GM23248 (cell line): ENCODE results near the gene POP7. TPM values are rescaled to one million over a fixed set of nuclear protein-coding genes. Genes with fewer than 3 reads are reported as not detected.
A peak's percentile ranks its signal among the peaks of the same experiment; 100 is the strongest.

Experiments
- DNase-seq: peaks from one replicate; pipeline ENCODE4 v3.0.0-alpha.2; 2015
- H2AFZ ChIP-seq: fragments of 200-600 bp; sonication (generic); 2 replicates; pipeline ENCODE4 v1.6.1; 2016; ENCODE audit warnings: antibody characterized with exemption
- H3F3A ChIP-seq: fragments of 200-600 bp; sonication (generic); 2 replicates; pipeline ENCODE4 v1.6.1; 2016; ENCODE audit warnings: mild to moderate bottlenecking, antibody characterized with exemption, mixed run types; ENCODE audit not compliant: insufficient read depth
- H3K27ac ChIP-seq: fragments of 200-600 bp; sonication (generic); 2 replicates; pipeline ENCODE4 v1.5.1; 2016; ENCODE audit warnings: mild to moderate bottlenecking
- H3K27me3 ChIP-seq: fragments of 200-600 bp; sonication (generic); replicated peaks from 2 replicates; pipeline ENCODE4 v1.6.1; 2016; ENCODE audit warnings: mild to moderate bottlenecking; ENCODE audit not compliant: insufficient read depth
- H3K36me3 ChIP-seq: fragments of 200-600 bp; sonication (generic); 2 replicates; pipeline ENCODE4 v1.6.1; 2016; ENCODE audit warnings: low read depth, mild to moderate bottlenecking
- H3K4me1 ChIP-seq: fragments of 200-600 bp; sonication (generic); 2 replicates; pipeline ENCODE4 v1.6.1; 2016; ENCODE audit warnings: mild to moderate bottlenecking; ENCODE audit not compliant: insufficient read depth
- H3K4me2 ChIP-seq: fragments of 200-600 bp; sonication (generic); one replicate; pipeline ENCODE4 v1.6.1; 2016; ENCODE audit warnings: mild to moderate bottlenecking; ENCODE audit not compliant: unreplicated experiment
- H3K4me3 ChIP-seq: fragments of 200-600 bp; sonication (generic); 2 replicates; pipeline ENCODE4 v1.5.1; 2016; ENCODE audit warnings: mild to moderate bottlenecking
- H3K79me2 ChIP-seq: fragments of 200-600 bp; sonication (generic); 2 replicates; pipeline ENCODE4 v1.6.1; 2016; ENCODE audit warnings: mild to moderate bottlenecking; ENCODE audit not compliant: insufficient read depth
- H3K9ac ChIP-seq: fragments of 200-600 bp; sonication (generic); 2 replicates; pipeline ENCODE4 v1.6.1; 2016; ENCODE audit warnings: mild to moderate bottlenecking
- H3K9me2 ChIP-seq: fragments of 200-600 bp; sonication (generic); 2 replicates; pipeline ENCODE4 v1.6.1; 2016; ENCODE audit warnings: mixed run types, mild to moderate bottlenecking, moderate library complexity; ENCODE audit not compliant: insufficient read depth
- H3K9me3 ChIP-seq: fragments of 200-600 bp; sonication (generic); one replicate; pipeline ENCODE4 v1.6.1; 2017; ENCODE audit warnings: low read depth
- H4K20me1 ChIP-seq: fragments of 200-600 bp; sonication (generic); 2 replicates; pipeline ENCODE4 v1.6.0; 2016; ENCODE audit not compliant: insufficient read depth
- EZH2 ChIP-seq: fragments of 200-600 bp; sonication (generic); IDR thresholded peaks from 2 replicates; pipeline ENCODE4 v1.6.1; 2018; ENCODE audit warnings: antibody characterized with exemption, mild to moderate bottlenecking; ENCODE audit not compliant: insufficient read depth, poor library complexity, severe bottlenecking
- EZH2phosphoT487 ChIP-seq: fragments of 200-600 bp; sonication (generic); IDR thresholded peaks from 2 replicates; pipeline ENCODE4 v1.6.1; 2018; ENCODE audit warnings: antibody characterized with exemption, moderate library complexity, mild to moderate bottlenecking, low read depth; ENCODE audit not compliant: insufficient read depth
- WGBS, 2 experiments: methylation state at CpG; one replicate each; pipeline ENCODE4 v1.1.6; 2015 to 2017; ENCODE audit warnings: low lambda C conversion rate in 2 of 2, low coverage in 1 of 2; ENCODE audit errors: missing lambda C conversion rate in 2 of 2; 5-methylcytosine and 5-hydroxymethylcytosine counted together
- in situ Hi-C: fragments of 300-500 bp; cut with MboI; formaldehyde crosslinking; loops from 2 replicates; pipeline ENCODE4 v1.15.0; 2020
- polyA plus RNA-seq: library from polyadenylated mRNA; unstranded; fragments of >200 nt; fragmentation: Nextera tagmentation; extraction: Ambion mirVana; gene quantifications from 2 replicates; pipeline ENCODE4 v1.2.1, GENCODE V29; 2016
- total RNA-seq: library from RNA; depleted of rRNA; stranded (reverse); fragments of >200 nt; shearing (Covaris generic); gene quantifications from 2 replicates; pipeline ENCODE4 v1.2.3, GENCODE V29; 2014

The POP7 gene
- total and polyA plus RNA-seq, 2 experiments from 2014 or later: 31.3 to 63.4 TPM

DNA sequence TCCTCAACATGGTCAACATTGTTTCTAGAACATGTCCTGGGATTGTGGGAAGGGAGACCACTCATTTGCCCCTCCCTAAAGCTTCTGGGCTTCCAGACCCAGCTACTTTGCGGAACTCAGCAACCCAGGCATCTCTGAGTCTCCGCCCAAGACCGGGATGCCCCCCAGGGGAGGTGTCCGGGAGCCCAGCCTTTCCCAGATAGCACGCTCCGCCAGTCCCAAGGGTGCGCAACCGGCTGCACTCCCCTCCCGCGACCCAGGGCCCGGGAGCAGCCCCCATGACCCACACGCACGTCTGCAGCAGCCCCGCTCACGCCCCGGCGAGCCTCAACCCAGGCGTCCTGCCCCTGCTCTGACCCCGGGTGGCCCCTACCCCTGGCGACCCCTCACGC is 14.4 kb downstream of the POP7 start, which contains the start of gene EPO:
Gene EPO, plus strand, starts transcription at position 190 of the 392 bp plus-strand sequence. CDS start 513 bp downstream, outside the sequence.
- WGBS, 2 experiments: 2 to 3% methylated on average over 10 to 21 of the region's 21 CpGs

DNA sequence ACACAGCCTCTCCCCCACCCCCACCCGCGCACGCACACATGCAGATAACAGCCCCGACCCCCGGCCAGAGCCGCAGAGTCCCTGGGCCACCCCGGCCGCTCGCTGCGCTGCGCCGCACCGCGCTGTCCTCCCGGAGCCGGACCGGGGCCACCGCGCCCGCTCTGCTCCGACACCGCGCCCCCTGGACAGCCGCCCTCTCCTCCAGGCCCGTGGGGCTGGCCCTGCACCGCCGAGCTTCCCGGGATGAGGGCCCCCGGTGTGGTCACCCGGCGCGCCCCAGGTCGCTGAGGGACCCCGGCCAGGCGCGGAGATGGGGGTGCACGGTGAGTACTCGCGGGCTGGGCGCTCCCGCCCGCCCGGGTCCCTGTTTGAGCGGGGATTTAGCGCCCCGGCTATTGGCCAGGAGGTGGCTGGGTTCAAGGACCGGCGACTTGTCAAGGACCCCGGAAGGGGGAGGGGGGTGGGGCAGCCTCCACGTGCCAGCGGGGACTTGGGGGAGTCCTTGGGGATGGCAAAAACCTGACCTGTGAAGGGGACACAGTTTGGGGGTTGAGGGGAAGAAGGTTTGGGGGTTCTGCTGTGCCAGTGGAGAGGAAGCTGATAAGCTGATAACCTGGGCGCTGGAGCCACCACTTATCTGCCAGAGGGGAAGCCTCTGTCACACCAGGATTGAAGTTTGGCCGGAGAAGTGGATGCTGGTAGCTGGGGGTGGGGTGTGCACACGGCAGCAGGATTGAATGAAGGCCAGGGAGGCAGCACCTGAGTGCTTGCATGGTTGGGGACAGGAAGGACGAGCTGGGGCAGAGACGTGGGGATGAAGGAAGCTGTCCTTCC is 15.0 kb downstream of the POP7 start:
- no peaks in the 10 kb centered on the region for H3K9me3 ChIP-seq
- no peaks in the 10 kb centered on the region for H3K9me2 ChIP-seq
- H3F3A ChIP-seq: peaks cover 12% of the 10 kb centered on the region
- no peak overlapping the region for H3K4me3 ChIP-seq
- DNase-seq: peak; percentile 16
- H2AFZ ChIP-seq: no peak overlapping the region
- TF ChIP-seq EZH2phosphoT487 (no peak), EZH2 (no peak)
- no peak overlapping the region for H3K27ac ChIP-seq
- H3K4me1 ChIP-seq: 0 out of 2 replicates have a peak, but pooled peaks cover 5% of the 10 kb centered on the region
- in situ Hi-C loops: no loop called here
- H3K9ac ChIP-seq: no peak overlapping the region
- H4K20me1 ChIP-seq: no peaks in the 10 kb centered on the region
- H3K4me2 ChIP-seq: no peak overlapping the region
- WGBS, 2 experiments: 12 to 25% methylated on average over 20 to 55 of the region's 56 CpGs
- H3K79me2 ChIP-seq: no peaks in the 10 kb centered on the region
- no peaks in the 10 kb centered on the region for H3K36me3 ChIP-seq
- H3K27me3 ChIP-seq: peaks cover 27% of the 10 kb centered on the region

More for the DNA sequence above, 14.4 kb downstream of the POP7 start, which contains the start of gene EPO:
- H3K36me3 ChIP-seq: no peaks in the 10 kb centered on the region
- H3K9me2 ChIP-seq: no peaks in the 10 kb centered on the region
- H3F3A ChIP-seq: peaks cover 7% of the 10 kb centered on the region; the same call in 1 of the 2 replicates
- peak; percentile 31 for DNase-seq
- 0 out of 2 replicates have a peak within 1 kb of the TSS, but pooled peaks have one; percentile 5 for H2AFZ ChIP-seq
- H3K4me3 ChIP-seq: no peak within 1 kb of the TSS
- peak within 1 kb of the TSS; percentile 18 for H3K4me2 ChIP-seq
- no peak within 1 kb of the TSS for H3K27ac ChIP-seq
- in situ Hi-C loops: no loop called here
- peaks cover 27% of the 10 kb centered on the region for H3K27me3 ChIP-seq
- TF ChIP-seq EZH2phosphoT487 (no peak), EZH2 (no peak)
- H4K20me1 ChIP-seq: no peaks in the 10 kb centered on the region
- H3K9ac ChIP-seq: no peak within 1 kb of the TSS
- H3K4me1 ChIP-seq: 0 out of 2 replicates have a peak, but pooled peaks cover 5% of the 10 kb centered on the region
- H3K9me3 ChIP-seq: no peaks in the 10 kb centered on the region
- no peaks in the 10 kb centered on the region for H3K79me2 ChIP-seq

- no peaks in the 10 kb centered on the region for H4K20me1 ChIP-seq
- no peaks in the 10 kb centered on the region for H3K36me3 ChIP-seq
- no peak overlapping the region for H3K9ac ChIP-seq
- no peak overlapping the region for H3K4me2 ChIP-seq
- H3K9me3 ChIP-seq: no peaks in the 10 kb centered on the region
- H2AFZ ChIP-seq: no peak overlapping the region
- H3K27ac ChIP-seq: no peak overlapping the region
- H3K9me2 ChIP-seq: no peaks in the 10 kb centered on the region
- no peaks in the 10 kb centered on the region for H3K79me2 ChIP-seq
- H3K4me1 ChIP-seq: peaks cover 11% of the 10 kb centered on the region
- no peak for DNase-seq
- TF ChIP-seq EZH2phosphoT487: no peak
- no peak for TF ChIP-seq EZH2
- peaks cover 18% of the 10 kb centered on the region for H3F3A ChIP-seq
- peaks cover 27% of the 10 kb centered on the region for H3K27me3 ChIP-seq
- H3K4me3 ChIP-seq: no peak overlapping the region
- 73 to 81% methylated on average over 8 of the region's 8 CpGs for WGBS, 2 experiments
- in situ Hi-C loops: no loop called here
Observed at GRCh38 chr7:100721505-100721812, 15.5 kb downstream of the POP7 start.

DNA sequence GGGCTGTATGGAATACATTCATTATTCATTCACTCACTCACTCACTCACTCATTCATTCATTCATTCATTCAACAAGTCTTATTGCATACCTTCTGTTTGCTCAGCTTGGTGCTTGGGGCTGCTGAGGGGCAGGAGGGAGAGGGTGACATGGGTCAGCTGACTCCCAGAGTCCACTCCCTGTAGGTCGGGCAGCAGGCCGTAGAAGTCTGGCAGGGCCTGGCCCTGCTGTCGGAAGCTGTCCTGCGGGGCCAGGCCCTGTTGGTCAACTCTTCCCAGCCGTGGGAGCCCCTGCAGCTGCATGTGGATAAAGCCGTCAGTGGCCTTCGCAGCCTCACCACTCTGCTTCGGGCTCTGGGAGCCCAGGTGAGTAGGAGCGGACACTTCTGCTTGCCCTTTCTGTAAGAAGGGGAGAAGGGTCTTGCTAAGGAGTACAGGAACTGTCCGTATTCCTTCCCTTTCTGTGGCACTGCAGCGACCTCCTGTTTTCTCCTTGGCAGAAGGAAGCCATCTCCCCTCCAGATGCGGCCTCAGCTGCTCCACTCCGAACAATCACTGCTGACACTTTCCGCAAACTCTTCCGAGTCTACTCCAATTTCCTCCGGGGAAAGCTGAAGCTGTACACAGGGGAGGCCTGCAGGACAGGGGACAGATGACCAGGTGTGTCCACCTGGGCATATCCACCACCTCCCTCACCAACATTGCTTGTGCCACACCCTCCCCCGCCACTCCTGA is 16.7 kb downstream of the POP7 start:
- Histone ChIP-seq H2AFZ (no peak overlapping the region), H3K27ac (no peak overlapping the region), H3K36me3 (no peaks in the 10 kb centered on the region), H3K4me2 (no peak overlapping the region), H3F3A (peaks cover 30% of the 10 kb centered on the region), H3K27me3 (peaks cover 27% of the 10 kb centered on the region), H3K4me3 (no peak overlapping the region), H3K9ac (no peak overlapping the region), H3K4me1 (peaks cover 23% of the 10 kb centered on the region), H3K9me3 (no peaks in the 10 kb centered on the region), H3K9me2 (no peaks in the 10 kb centered on the region), H4K20me1 (no peaks in the 10 kb centered on the region), H3K79me2 (no peaks in the 10 kb centered on the region)
- no peak for TF ChIP-seq EZH2
- TF ChIP-seq EZH2phosphoT487: no peak
- DNase-seq: no peak
- in situ Hi-C loops: no loop called here
- 81 to 82% methylated on average over 17 of the region's 17 CpGs for WGBS, 2 experiments
